IMR-90 (cell line): ENCODE measurements around the gene ING5. TPM values are rescaled to one million over a fixed set of nuclear protein-coding genes. Genes with fewer than 3 reads are reported as not detected.
A peak's percentile ranks its signal among the peaks of the same experiment; 100 is the strongest.

Experiments used
- ATAC-seq: fragments of 200-7000 bp; cut with Tn5 transposase; 2 replicates; pipeline ENCODE4 v1.9.1; 2020; ENCODE audit warnings: low read depth, mild to moderate bottlenecking, moderate library complexity
- BruUV-seq: library from RNA; stranded (reverse); fragments of 400-500 nt; replicated peaks from 2 replicates; lab custom pipeline; 2021; lab: Mats Ljungman, UMichigan
- CTCF ChIA-PET: fragments of 300-600 bp; formaldehyde crosslinking; extraction: SDS; loops from one replicate; lab custom pipeline; 2021; ENCODE audit warnings: antibody characterized with exemption; lab: Yijun Ruan, JAX
- POLR2A ChIA-PET: fragments of 300-600 bp; sonication (Branson Sonifier 250); formaldehyde crosslinking; loops from one replicate; lab custom pipeline; 2022; ENCODE audit warnings: antibody characterized with exemption; ENCODE audit not compliant: unreplicated experiment; lab: Charles Lee
- DNase-seq: peaks from one replicate; pipeline ENCODE4 v3.0.0; 2013
- H2AFZ ChIP-seq: replicated peaks from 2 replicates; pipeline ENCODE3; 2013; ENCODE audit warnings: low read length, mild to moderate bottlenecking; ENCODE audit not compliant: poor library complexity
- H2AK5ac ChIP-seq: 2 replicates; pipeline ENCODE4 v1.6.1; 2013; ENCODE audit warnings: low read depth, low read length, inconsistent platforms
- H2AK9ac ChIP-seq: replicated peaks from 2 replicates; pipeline ENCODE3; 2013; ENCODE audit warnings: mild to moderate bottlenecking, low read depth, low read length, moderate library complexity; ENCODE audit not compliant: poor library complexity
- H2BK120ac ChIP-seq: 2 replicates; pipeline ENCODE4 v1.6.1; 2013; ENCODE audit warnings: low read depth, low read length, inconsistent platforms
- H2BK15ac ChIP-seq: 3 replicates; pipeline ENCODE4 v1.6.1; 2013; ENCODE audit warnings: low read depth, low read length, inconsistent platforms
- H2BK20ac ChIP-seq: 2 replicates; pipeline ENCODE4 v1.6.1; 2013; ENCODE audit warnings: low read depth, mild to moderate bottlenecking, inconsistent platforms, low read length, moderate library complexity
- H2BK5ac ChIP-seq: 2 replicates; pipeline ENCODE4 v1.6.1; 2013; ENCODE audit warnings: mild to moderate bottlenecking, low read depth, low read length, inconsistent platforms; ENCODE audit not compliant: poor library complexity, severe bottlenecking
- H3K14ac ChIP-seq: replicated peaks from 2 replicates; pipeline ENCODE4 v1.6.1; 2013; ENCODE audit warnings: low read depth, low read length, inconsistent platforms
- H3K18ac ChIP-seq: 2 replicates; pipeline ENCODE4 v1.6.1; 2013; ENCODE audit warnings: low read depth, low read length, control low read depth
- H3K23ac ChIP-seq: 2 replicates; pipeline ENCODE4 v1.6.1; 2013; ENCODE audit warnings: low read depth, low read length, inconsistent platforms
- H3K27ac ChIP-seq: 2 replicates; pipeline ENCODE4 v1.5.1; 2013; ENCODE audit warnings: mild to moderate bottlenecking, control low read depth, low read length; ENCODE audit not compliant: insufficient read depth
- H3K27me3 ChIP-seq: 2 replicates; pipeline ENCODE4 v1.6.1; 2013; ENCODE audit warnings: low read length; ENCODE audit not compliant: control insufficient read depth, insufficient read depth
- H3K36me3 ChIP-seq: 2 replicates; pipeline ENCODE4 v1.6.1; 2013; ENCODE audit warnings: low read length, mixed read lengths; ENCODE audit not compliant: control insufficient read depth, insufficient read depth
- H3K4ac ChIP-seq: 2 replicates; pipeline ENCODE4 v1.6.1; 2013; ENCODE audit warnings: low read depth, low read length, inconsistent platforms
- H3K4me1 ChIP-seq: 2 replicates; pipeline ENCODE4 v1.6.1; 2013; ENCODE audit warnings: low read length, mixed read lengths; ENCODE audit not compliant: control insufficient read depth, insufficient read depth
- H3K4me2 ChIP-seq: 2 replicates; pipeline ENCODE4 v1.6.1; 2013; ENCODE audit warnings: low read depth, mild to moderate bottlenecking, control low read depth, low read length, moderate library complexity
- H3K4me3 ChIP-seq: 2 replicates; pipeline ENCODE4 v1.5.1; 2013; ENCODE audit warnings: low read depth, mild to moderate bottlenecking, control low read depth, low read length, moderate library complexity; ENCODE audit not compliant: insufficient read depth
- H3K56ac ChIP-seq: 2 replicates; pipeline ENCODE4 v1.6.1; 2013; ENCODE audit warnings: low read length, inconsistent platforms; ENCODE audit not compliant: insufficient read depth; ENCODE audit errors: extremely low read depth
- H3K79me1 ChIP-seq, 2 experiments: 2 replicates each; pipeline ENCODE4 v1.6.1; 2013; ENCODE audit warnings: low read length in 2 of 2, inconsistent platforms in 1 of 2, low read depth in 1 of 2
- H3K9ac ChIP-seq: 2 replicates; pipeline ENCODE4 v1.6.1; 2013; ENCODE audit warnings: low read depth, low read length, control low read depth
- H3K9me1 ChIP-seq: 2 replicates; pipeline ENCODE4 v1.6.1; 2013; ENCODE audit warnings: low read length, inconsistent platforms; ENCODE audit not compliant: insufficient read depth
- H3K9me3 ChIP-seq: 2 replicates; pipeline ENCODE4 v1.6.1; 2013; ENCODE audit warnings: low read length; ENCODE audit not compliant: control insufficient read depth, insufficient read depth
- H4K20me1 ChIP-seq: 2 replicates; pipeline ENCODE4 v1.6.1; 2013; ENCODE audit warnings: low read length, inconsistent platforms; ENCODE audit not compliant: insufficient read depth
- H4K5ac ChIP-seq: 2 replicates; pipeline ENCODE4 v1.6.1; 2013; ENCODE audit warnings: mild to moderate bottlenecking, low read depth, low read length, control low read depth
- H4K8ac ChIP-seq, 2 experiments: 2 replicates each; pipeline ENCODE4 v1.6.1; 2013; ENCODE audit warnings: low read depth in 2 of 2, low read length in 2 of 2, control low read depth in 1 of 2, inconsistent platforms in 1 of 2
- H4K91ac ChIP-seq: 2 replicates; pipeline ENCODE4 v1.6.1; 2013; ENCODE audit warnings: low read depth, low read length, inconsistent platforms; ENCODE audit not compliant: insufficient read depth
- BHLHE40 ChIP-seq: fragments of 150-350 bp; IDR thresholded peaks from 2 replicates; pipeline ENCODE4 v1.6.1; 2016; ENCODE audit warnings: mild to moderate bottlenecking, low read depth, low read length
- CEBPB ChIP-seq: IDR thresholded peaks from 2 replicates; pipeline ENCODE4 v1.6.1; 2012; ENCODE audit warnings: low read depth, low read length, improper control_type of control experiment
- CHD1 ChIP-seq: IDR thresholded peaks from 2 replicates; pipeline ENCODE4 v1.6.1; 2012; ENCODE audit warnings: low read depth, low read length, improper control_type of control experiment
- CTCF ChIP-seq: conservative IDR thresholded peaks from 2 replicates; pipeline ENCODE4 v1.5.1; 2012; ENCODE audit warnings: mild to moderate bottlenecking, low read depth, low read length, improper control_type of control experiment
- ELK1 ChIP-seq: fragments of 150-350 bp; IDR thresholded peaks from 2 replicates; pipeline ENCODE4 v1.6.1; 2016; ENCODE audit warnings: low read depth, mild to moderate bottlenecking, low read length, moderate library complexity, borderline replicate concordance
- FOS ChIP-seq: fragments of 150-350 bp; IDR thresholded peaks from 2 replicates; pipeline ENCODE4 v1.6.1; 2016; ENCODE audit warnings: low read depth, low read length
- MAFK ChIP-seq: IDR thresholded peaks from 2 replicates; pipeline ENCODE4 v1.6.1; 2012; ENCODE audit warnings: low read depth, low read length, improper control_type of control experiment
- MAZ ChIP-seq: IDR thresholded peaks from 2 replicates; pipeline ENCODE4 v1.6.1; 2012; ENCODE audit warnings: low read depth, mild to moderate bottlenecking, low read length, improper control_type of control experiment, moderate library complexity, borderline replicate concordance
- MXI1 ChIP-seq: IDR thresholded peaks from 2 replicates; pipeline ENCODE4 v1.6.1; 2012; ENCODE audit warnings: low read depth, mild to moderate bottlenecking, low read length, moderate library complexity, borderline replicate concordance
- NFE2L2 ChIP-seq: fragments of 150-350 bp; IDR thresholded peaks from 2 replicates; pipeline ENCODE4 v1.6.1; 2016; ENCODE audit warnings: low read depth, mild to moderate bottlenecking, low read length
- POLR2A ChIP-seq: IDR thresholded peaks from 2 replicates; pipeline ENCODE4 v1.6.1; 2012; ENCODE audit warnings: mild to moderate bottlenecking, low read depth, low read length
- RAD21 ChIP-seq: IDR thresholded peaks from 2 replicates; pipeline ENCODE4 v1.6.1; 2012; ENCODE audit warnings: low read length, improper control_type of control experiment
- RCOR1 ChIP-seq: IDR thresholded peaks from 2 replicates; pipeline ENCODE4 v1.6.1; 2012; ENCODE audit warnings: mild to moderate bottlenecking, low read length, improper control_type of control experiment; ENCODE audit not compliant: insufficient replicate concordance
- USF2 ChIP-seq: fragments of 150-350 bp; IDR thresholded peaks from 2 replicates; pipeline ENCODE4 v1.6.1; 2017; ENCODE audit warnings: mild to moderate bottlenecking, antibody characterized with exemption, low read length, low read depth
- WGBS, 2 experiments: methylation state at CpG; one replicate each; pipeline versions ENCODE4 v1.1.5 to v1.1.7; 2013; ENCODE audit warnings: missing lambda C conversion rate in 2 of 2; ENCODE audit not compliant: insufficient read length in 1 of 2; ENCODE audit errors: extremely low coverage in 2 of 2; 5-methylcytosine and 5-hydroxymethylcytosine counted together
- dilution Hi-C: fragments of 300-500 bp; cut with HindIII; formaldehyde crosslinking; loops from one replicate; pipeline ENCODE4 v1.14.3; 2018; ENCODE audit warnings: low sequenced_read_pairs; ENCODE audit not compliant: unreplicated experiment
- in situ Hi-C: fragments of 300-500 bp; cut with MboI; formaldehyde crosslinking; loops from 3 replicates; pipeline ENCODE4 v1.14.3; 2019; ENCODE audit warnings: low sequenced_read_pairs, inconsistent platforms, mixed read lengths
- intact Hi-C: fragments of 100-400 bp; cut with micrococcal nuclease; formaldehyde crosslinking; loops from 2 replicates; pipeline ENCODE4 v1.10.0; 2022
- polyA plus RNA-seq, 3 experiments: library from polyadenylated mRNA; depleted of rRNA; stranded (reverse); fragments of >200 nt; gene quantifications; 2 replicates each; pipeline ENCODE4 v1.2.3, GENCODE V29; 2012; ENCODE audit warnings: low replicate concordance in 1 of 3
- total RNA-seq: library from RNA; depleted of rRNA; stranded (reverse); fragments of >200 nt; gene quantifications from 2 replicates; pipeline ENCODE4 v1.2.3, GENCODE V29; 2012

The ING5 gene
- total and polyA plus RNA-seq, 2 of the 4 experiments (the other 2 are of a cell fraction): 36.1 to 38.9 TPM

GRCh38 chr2:241733391-241734207, 31.8 kb downstream of the ING5 start:
- no peak overlapping the region for H3K56ac ChIP-seq
- no peak for ATAC-seq
- H3K9me3 ChIP-seq: no peaks in the 10 kb centered on the region
- H3K14ac ChIP-seq: no peak overlapping the region
- H3K9ac ChIP-seq: peak overlapping the region; percentile 42
- no peak overlapping the region for H3K18ac ChIP-seq
- H4K91ac ChIP-seq: no peak overlapping the region
- ChIA-PET CTCF (interaction anchor here (0.6 kb wide), 1 partner anchor 514 kb away, joined by 3 read pairs; no protein-coding TSS in a partner anchor), POLR2A (no interaction called here)
- peaks cover 3% of the 10 kb centered on the region; the same call in 1 of the 2 replicates for H3K36me3 ChIP-seq
- DNase-seq: no peak
- H3K27me3 ChIP-seq: no peaks in the 10 kb centered on the region
- peak overlapping the region; percentile 75 to 83; a peak in 2 of 4 replicates for H4K8ac ChIP-seq
- in situ Hi-C loops (no loop called here), intact Hi-C loops (loop anchor here (2.0 kb wide), 1 partner anchor 69 kb away; no protein-coding TSS in a partner anchor), dilution Hi-C loops (no loop called here)
- no peaks in the 10 kb centered on the region for H3K4me1 ChIP-seq
- H2BK20ac ChIP-seq: no peak overlapping the region
- H3K4me3 ChIP-seq: peak overlapping the region; percentile 74
- no peak overlapping the region for H2BK5ac ChIP-seq
- H2AK9ac ChIP-seq: peak overlapping the region; percentile 92
- peak overlapping the region; percentile 51; the same call in 1 of the 2 replicates for H2AK5ac ChIP-seq
- no TSS peak for BruUV-seq
- no peak overlapping the region for H2BK15ac ChIP-seq
- 89% methylated on average over 7 of the region's 23 CpGs; no CpG with 5 or more reads in 1 of the 2 experiments for WGBS, 2 experiments
- no peak overlapping the region for H2BK120ac ChIP-seq
- peak overlapping the region; percentile 93; the same call in 1 of the 2 replicates for H4K5ac ChIP-seq
- H3K23ac ChIP-seq: no peak overlapping the region
- no peaks in the 10 kb centered on the region for H3K9me1 ChIP-seq
- peak overlapping the region; percentile 61 for H3K4ac ChIP-seq
- peaks cover 10 to 17% of the 10 kb centered on the region in 2 experiments for H3K79me1 ChIP-seq
- H4K20me1 ChIP-seq: peaks cover 11% of the 10 kb centered on the region; the same call in 1 of the 2 replicates
- H3K27ac ChIP-seq: no peak overlapping the region
- H3K4me2 ChIP-seq: peak overlapping the region; percentile 78
- peak overlapping the region; percentile 94 for H2AFZ ChIP-seq
- no peak for TF ChIP-seq CHD1
- TF ChIP-seq FOS: no peak
- no peak for TF ChIP-seq CTCF
- no peak for TF ChIP-seq BHLHE40
- no peak for TF ChIP-seq USF2
- TF ChIP-seq MXI1: no peak
- TF ChIP-seq RCOR1: no peak
- no peak for TF ChIP-seq MAZ
- no peak for TF ChIP-seq POLR2A
- TF ChIP-seq NFE2L2: no peak
- no peak for TF ChIP-seq MAFK
- no peak for TF ChIP-seq ELK1
- TF ChIP-seq CEBPB: no peak
- TF ChIP-seq RAD21: no peak
